IPS-11a (cell line): ENCODE data around the gene CRB3.
A peak's percentile ranks its signal among the peaks of the same experiment; 100 is the strongest.

Experiments used
- H3K4me3 ChIP-seq: one replicate; pipeline ENCODE4 v1.5.1; 2013; ENCODE audit warnings: low read depth, low read length, control low read depth

Gene CRB3

GRCh38 chr19:6465663-6466062, 1.6 kb downstream of the CRB3 start:
- H3K4me3 ChIP-seq, result no peak overlapping the region

- H3K4me3 ChIP-seq, result no peak overlapping the region
Observed at GRCh38 chr19:6466526-6467248, 2.6 kb downstream of the CRB3 start.

DNA sequence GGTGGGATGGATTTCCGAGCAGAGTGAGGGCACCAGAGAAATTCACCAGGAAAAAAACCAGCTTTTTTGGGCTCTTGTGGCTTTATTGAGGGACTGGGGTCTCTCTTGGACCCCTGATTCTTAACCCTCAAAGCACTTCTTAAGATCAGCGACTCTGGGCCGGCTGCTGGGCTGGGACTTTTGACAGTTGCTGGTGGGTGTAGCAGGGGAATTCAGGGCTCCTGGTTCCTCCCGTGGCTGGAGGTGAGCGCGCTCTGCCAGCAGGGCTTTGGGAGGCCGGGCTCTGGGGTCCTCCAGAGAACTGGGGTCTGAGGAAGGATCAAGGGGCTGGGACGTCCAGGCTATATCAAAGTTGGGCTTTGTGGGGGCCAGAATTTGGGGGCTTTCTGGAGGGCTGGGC, 3.3 kb downstream of the CRB3 start:
- H3K4me3 ChIP-seq, result no peak overlapping the region

DNA sequence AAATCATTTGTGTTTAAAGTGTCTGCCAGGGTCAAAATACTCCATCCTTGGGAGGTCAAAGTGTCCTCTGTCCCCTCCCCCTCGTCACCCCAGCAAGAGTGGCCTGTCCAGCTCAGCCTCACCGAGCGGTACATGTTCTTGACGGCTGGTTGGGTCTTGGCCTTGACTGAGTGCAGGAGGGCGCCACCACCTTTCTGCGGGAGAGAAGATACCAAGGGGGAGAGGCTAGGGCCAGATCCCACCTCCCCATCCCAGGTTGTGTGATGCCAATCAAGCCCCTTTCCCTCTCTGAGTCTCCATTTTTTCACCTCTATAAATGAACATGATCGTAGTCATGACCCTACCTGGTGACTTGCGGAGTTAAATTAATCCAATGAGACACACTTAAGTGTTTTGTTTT, 6.1 kb downstream of the CRB3 start:
- H3K4me3 ChIP-seq, result no peak overlapping the region

GRCh38 chr19:6471076-6471475, 7.0 kb downstream of the CRB3 start:
- H3K4me3 ChIP-seq, result no peak overlapping the region

DNA sequence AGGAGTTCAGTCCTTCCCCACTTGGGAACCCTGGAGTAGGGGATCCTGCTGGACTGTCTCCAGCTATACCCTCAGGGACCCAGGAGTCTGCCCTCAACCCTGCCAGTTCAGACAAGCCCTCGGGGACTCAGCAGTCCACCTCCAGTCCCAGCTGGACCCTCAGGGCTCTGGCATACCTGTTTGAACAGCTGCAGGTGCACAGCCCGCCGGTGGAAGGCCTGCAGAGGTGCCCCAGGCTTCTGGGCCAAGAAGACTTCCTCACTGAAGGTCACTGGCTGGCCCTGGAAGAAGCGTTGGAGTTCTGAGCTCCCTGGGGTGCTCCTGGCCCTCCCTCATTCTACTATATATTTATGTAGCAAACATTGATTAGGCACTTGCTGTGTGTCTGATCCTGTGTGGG, 8.6 kb downstream of the CRB3 start:
- H3K4me3 ChIP-seq, result no peak overlapping the region

GRCh38 chr19:6473647-6474046, 9.6 kb downstream of the CRB3 start:
- H3K4me3 ChIP-seq, result no peak overlapping the region

- H3K4me3 ChIP-seq, result peak overlapping the region; percentile 56
Observed at GRCh38 chr19:6475321-6476108, 11.4 kb downstream of the CRB3 start.

DNA sequence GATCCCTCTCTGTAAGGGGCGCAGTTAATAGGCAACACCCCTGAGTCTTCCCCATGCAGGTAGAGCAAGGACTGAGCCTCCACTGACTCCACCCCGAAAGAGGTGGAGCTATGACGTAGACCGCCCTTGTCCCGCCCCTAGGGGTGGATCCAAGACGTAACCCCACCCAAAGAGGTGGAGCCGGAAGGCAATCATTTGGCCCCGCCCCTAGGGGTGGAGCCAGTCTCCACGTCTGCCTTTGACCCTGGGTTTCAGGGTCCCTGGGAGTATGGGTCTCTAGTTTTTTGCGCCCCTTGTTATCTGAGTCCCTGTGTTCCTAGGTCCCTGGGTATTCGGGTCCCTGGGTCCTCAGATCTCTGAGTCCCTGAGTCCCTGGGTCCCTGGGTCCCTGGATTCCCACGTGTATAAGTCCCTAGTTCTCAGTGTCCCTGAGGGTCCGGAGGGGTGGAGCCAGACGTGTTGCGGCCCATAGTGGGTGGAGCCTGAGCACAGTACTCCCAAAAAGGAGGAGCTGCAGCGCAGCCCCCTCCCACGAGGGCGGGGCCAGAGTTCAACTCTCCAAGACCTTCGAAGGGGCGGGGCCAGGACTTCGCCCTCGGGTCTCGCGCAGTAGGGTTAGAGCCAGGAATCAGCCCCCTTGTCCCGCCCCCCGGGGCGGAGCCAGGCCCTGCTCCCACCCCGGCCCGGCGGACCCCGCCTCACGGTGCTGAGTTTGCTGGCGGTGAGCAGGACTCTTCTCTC, 12.3 kb downstream of the CRB3 start:
- H3K4me3 ChIP-seq, result peak overlapping the region; percentile 56

GRCh38 chr19:6476896-6477431, 12.9 kb downstream of the CRB3 start:
- peak overlapping the region; percentile 42 for H3K4me3 ChIP-seq

DNA sequence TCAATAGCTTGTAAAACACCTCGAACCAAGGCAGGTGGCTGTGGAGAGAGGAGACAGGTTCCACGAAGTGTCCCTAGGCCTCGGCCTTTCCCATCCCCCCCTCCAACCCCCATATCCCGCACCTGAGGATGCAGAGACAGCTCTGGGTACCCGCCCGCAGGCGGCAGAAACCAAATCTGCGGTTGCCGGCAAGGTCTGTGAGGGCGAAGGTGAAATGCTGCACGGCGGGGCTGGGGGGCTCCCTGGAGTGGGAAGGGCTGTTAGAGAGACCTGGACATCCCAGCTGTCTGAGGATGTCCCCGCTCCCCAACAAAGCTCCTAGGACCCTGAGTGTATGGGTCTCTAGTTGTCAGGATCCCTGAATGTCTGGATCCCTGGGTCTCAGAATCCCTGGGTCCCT, 14.7 kb downstream of the CRB3 start:
- no peak overlapping the region for H3K4me3 ChIP-seq

DNA sequence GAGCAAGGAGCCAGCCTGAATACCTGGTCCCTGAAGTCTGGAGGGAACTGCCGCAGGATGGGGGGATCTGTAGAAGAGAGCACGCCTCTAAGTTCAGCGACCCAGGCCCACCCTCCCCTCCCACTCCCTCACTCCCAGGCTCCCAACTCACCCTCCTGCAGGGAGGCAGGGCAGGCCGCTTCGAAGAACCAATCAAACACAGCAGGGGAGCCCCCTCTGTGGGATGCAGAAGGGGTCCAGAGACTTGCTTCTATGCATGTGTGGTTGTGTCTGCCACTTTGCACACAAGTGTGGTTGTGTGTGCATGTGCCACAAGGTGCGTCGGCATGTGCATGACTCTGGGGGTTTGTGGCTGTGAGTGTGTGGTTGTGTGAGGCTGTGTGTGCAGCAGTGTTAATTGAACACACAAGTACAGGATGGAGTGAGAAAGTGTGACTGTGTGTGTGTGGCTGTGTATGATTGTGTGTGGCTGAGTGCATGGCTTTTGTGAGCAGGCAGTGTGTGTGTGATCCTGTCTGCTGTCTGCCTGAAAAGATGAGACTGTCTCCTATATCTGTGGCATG, 15.8 kb downstream of the CRB3 start:
- H3K4me3 ChIP-seq, result no peak overlapping the region

DNA sequence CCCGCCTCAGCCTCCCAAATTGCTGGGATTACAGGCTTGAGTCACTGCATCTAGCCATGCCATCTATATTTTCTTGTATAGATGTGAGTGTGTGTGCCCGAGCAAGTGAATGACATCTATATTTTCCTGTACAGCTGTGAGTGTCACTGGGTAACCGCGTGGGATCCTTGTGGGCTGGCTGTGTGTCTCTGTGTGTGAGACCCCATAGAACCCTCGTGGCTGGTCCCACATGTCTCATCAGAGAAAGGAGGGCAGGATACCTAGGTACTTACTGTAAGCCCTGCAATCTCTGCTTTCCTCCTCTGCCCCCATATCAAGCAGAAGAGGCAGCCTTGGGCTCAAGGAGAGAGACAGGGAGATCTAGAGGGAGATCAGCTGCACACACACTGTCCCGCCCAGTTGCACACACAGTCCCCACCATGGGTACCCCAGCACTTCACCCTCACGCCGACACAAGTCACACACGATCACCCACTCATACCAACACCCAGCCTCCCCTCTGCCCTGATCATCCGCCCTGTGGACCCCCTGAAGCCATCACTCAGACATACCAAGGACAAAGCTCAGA, 16.9 kb downstream of the CRB3 start:
- no peak overlapping the region for H3K4me3 ChIP-seq

GRCh38 chr19:6481541-6482342, 17.7 kb downstream of the CRB3 start, which contains the start of gene DENND1C:
Gene DENND1C (minus strand): TSS chr19:6481787. CDS start chr19:6481695, 92 bp downstream.
- no peak within 1 kb of the TSS for H3K4me3 ChIP-seq

DNA sequence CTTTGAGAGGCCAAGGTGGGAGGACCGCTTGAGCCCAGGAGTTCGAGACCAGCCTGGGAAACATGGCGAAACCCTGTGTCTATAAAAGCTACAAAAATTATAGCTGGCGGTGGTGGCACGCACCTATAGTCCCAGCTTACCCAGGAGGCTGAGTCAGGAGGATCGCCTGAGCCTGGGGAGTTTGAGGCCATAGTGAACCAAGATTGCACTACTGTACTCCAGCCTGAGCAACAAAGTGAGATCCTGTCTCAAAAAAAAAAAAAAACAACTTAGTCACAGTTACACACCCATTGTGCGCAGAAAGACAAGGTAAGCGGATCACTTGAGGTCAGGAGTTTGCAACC, 18.2 kb downstream of the CRB3 start:
- H3K4me3 ChIP-seq, result no peak overlapping the region

- H3K4me3 ChIP-seq, result no peak overlapping the region
Observed at GRCh38 chr19:6483235-6483634, 19.2 kb downstream of the CRB3 start.

DNA sequence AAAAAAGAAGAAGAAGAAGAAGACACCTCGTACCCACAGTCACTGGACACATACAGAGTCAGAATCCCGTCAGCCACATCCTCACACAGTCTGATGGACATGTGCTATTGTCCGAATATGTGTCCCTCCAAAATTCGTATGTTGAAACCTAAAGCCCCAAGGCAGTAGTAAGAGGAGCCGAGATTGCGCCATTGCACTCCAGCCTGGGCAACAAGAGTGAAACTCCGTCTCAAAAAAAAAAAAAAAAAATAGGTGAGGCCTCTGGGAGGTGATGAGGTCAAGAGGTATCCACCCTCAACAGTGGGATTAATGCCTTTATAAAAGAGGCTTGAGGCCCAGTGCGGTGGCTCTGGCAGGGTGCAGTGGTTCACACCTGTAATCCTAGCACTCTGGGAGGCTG, 20.2 kb downstream of the CRB3 start:
- no peak overlapping the region for H3K4me3 ChIP-seq

DNA sequence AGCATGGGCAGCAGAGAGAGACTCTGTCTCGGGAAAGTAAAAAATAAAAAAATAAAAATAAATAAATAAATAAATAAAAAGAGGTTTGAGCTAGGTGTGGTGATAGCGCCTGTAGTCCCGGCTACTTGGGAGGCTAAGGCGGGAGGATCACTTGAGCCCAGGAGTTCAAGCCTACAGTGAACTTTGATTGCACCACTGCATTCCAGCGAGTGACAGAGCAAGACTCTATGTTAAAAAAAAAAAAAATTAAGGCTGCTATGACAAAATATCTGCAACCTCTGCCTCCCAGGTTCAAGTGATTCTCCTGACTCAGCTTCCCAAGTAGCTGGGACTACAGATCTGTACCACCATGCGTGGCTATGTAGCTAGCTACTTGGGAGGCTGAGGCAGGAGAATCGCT, 20.8 kb downstream of the CRB3 start:
- no peak overlapping the region for H3K4me3 ChIP-seq

GRCh38 chr19:6489278-6490061, 25.4 kb downstream of the CRB3 start:
- no peak overlapping the region for H3K4me3 ChIP-seq
